Embryonic facial prominence (tissue), 1 donor: ENCODE measurements around the gene ATRAID.

Source experiments
- DNase-seq: peaks from one replicate; pipeline ENCODE4 v3.0.0-alpha.2; 2016; ENCODE audit errors: extremely low spot score

The ATRAID gene

DNA sequence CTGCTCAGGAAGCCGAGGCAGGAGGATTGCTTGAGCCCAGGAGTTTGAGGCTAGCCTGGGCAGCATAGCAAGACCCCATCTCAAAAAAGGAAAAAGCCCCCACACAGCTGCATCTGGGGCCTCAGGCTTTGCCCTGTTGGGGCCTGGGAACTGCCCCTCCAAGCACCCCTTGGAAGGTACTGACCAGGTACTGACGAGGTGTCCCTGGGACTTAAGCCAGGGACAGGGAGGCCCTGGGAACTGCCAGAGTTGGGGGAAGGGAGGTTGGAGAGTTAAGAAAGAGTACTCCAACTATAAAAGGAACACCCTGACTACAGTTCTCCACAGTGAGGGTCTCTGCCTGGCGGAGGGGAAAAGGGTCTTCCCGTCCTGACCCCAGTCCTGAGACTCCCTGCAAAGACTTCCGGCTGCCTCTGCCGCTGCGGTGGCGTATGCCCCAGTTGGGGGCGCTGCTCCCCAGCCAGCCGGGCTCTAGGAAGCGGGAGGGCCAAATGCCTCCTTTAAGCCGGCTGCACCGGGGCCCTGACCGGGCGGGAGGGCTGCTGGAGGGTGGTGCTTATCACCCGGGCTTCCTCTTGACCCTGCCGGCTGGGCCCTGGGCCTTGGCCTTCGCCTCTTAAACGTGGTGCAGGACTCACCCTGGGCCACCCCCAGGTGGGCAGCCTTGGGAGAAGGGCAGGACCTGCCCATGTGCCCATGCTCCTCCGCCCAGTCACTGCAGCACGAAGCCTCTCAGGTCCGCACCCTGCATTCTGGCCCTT lies 38.2 kb downstream of the ATRAID start:
- no peak for DNase-seq

DNA sequence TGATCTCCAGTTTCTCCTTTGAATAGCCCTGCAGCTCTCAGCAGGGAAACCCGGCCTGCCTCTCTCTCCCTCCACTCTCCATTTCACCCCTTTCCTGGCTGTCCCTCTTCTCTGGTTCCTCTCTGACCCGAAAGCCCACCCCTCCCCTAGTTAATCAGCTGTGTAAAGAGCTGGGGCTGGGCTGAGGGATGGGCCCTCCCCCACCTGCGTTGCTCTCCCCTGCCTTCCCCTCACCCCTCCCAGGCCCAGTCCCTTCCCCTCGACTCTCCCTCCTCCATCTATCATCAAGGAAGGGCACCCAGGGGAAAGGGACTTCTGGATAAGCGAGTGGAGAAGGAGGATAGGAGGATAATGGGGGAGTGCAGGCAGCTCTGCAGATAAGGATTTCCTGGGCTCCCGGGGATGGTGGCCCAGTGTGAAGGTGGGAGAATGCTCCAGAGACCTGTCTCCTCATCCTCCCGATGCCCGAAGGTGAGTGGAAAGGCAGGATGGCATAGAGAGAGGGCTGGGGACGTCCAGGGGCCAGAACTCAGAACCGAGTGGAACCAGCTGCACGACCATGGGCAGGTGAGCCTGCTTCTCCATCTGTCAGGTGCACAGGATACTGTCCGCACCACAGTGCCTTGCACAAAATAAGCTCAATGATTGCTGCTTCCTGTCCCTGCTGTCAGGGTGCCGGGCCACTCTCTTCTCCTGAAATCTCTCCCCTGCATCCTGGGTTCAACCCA lies 39.0 kb downstream of the ATRAID start:
- no peak for DNase-seq

DNA sequence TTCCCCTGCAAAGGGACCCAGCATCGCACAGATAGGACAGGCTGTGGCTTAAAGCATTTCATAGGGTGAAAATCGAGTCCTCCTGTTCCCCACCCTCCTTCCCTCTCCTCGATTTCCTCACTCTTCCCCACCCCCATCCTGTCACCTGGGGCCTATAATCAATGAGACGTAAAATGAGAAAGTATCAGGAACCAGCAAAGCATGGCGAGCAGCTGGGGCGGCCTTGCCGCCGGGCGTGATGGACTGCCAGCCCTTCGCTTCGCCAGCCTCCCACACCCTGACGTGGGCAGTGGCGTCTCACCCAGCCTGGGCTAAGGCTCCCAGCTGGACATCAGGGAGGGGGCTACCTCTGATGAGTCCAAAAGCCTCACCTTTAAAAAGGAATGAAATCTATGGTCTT lies 39.9 kb downstream of the ATRAID start:
- DNase-seq: no peak

DNA sequence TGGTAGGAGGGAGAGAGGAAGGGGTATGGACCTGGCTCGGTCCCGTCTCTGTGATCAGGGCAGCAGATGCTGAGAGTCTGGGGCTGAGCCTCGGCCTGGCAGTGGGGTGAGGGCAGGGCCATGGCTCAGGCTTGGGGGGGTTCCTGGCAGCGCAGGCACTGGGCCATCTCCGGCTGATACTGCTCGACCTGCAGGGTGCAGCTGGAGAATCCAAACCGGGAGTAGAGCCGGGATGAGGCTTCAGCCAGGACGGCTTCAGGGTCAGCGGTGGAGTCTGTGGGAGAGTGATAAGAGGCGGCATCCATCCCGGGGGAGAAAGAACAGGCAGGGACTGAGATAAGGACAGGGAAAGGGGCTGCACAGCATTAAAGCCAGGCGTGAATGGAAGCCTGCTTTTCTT lies 43.3 kb downstream of the ATRAID start:
- no peak for DNase-seq

DNA sequence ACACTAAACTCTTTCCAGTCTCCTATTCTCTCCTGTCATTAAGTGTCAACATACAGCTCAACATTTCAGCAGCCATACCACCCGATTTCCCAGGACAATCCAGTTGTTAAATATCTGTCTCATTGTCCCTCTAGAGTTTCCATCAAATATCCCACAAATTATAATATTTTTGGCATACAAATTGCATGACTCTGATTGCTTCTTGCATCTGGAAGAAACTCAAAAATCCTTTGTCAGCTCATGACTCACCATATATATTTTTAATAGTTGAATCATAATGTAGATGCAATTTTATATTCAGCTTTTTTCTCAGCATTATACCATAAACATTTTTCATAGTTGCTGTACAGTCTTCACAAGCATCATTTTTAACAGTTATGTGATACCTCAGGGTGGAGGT lies 43.8 kb downstream of the ATRAID start:
- no peak for DNase-seq

DNA sequence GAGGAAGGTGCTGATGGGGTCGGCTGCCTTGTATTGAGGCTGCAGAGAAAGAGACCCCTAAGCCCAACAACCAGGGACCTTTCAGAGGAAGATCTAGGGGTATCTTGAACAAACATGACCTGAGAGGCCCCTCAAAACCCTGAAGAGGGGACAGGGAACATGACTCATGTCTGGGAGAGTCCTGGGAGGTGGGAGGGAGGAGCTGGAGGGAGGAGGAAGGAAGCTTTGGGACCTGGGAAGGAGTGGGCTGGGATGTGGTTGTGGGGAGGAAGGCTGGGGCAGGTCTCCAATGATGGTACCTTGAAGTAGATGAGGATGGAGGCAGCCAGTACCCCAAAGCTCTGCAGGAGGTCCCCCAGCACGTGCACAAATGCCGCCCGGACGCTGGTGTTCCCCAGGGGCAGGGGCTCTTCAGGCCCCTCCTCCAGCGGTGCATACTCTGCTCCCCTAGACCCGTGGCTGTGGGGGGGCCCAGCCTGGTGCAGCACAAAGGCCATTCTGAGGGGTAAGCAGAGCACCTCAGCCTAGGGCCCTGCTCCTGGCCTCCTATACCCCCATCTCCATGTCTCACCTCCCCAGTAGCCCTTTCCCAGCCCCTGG lies 45.1 kb downstream of the ATRAID start:
- DNase-seq: no peak

DNA sequence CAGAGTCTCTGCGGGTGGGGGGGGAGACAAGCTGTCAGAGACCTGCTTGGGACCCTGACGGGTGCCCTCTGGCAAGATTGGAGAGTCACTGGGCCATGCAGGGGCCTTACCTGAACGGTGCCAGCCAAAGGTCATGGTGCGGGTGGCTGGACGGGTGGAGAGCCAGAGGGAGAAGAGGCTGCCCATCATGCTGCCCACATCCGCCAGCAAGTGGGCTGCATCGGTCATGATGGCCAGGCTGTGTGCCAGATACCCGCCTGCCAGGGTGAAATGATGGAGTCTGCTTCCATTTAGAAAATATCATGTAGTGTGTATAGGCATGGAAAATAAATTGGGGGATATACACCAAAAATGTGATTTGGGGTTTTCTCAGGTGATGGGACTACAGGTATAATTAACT lies 46.2 kb downstream of the ATRAID start:
- DNase-seq: no peak

DNA sequence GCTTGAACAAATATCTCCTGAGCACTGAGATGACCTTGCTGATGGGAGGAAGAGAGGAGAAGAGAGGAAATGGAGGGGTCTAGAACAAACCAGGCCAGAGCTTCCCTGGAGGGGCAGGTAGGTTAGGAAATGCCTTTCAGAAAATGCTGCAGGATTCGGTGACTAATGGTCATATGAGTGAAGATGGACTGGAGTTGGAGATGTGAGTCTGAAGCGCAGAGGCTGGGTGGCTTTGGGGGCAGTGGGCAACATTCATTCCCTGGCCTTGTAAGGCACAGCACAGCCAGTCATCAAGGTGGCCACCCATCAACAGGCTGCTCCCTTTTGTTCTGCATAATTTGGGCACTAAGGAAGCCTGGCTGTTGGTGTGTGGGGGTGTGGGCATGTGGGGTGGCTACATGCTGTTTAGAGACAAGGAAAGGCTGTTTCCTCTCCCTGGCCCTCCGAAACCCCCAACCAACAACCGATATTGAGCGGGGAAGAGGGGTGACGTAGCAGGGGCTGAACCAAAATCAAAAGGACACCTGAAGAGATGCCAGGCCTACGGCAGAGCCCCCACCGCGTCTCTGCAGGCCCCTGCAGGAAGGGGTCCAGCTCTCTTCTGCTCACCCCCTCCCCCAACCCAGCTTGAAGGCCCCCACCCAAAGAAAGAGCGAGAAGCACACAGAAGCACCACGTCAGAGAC lies 49.5 kb downstream of the ATRAID start:
- DNase-seq: no peak

DNA sequence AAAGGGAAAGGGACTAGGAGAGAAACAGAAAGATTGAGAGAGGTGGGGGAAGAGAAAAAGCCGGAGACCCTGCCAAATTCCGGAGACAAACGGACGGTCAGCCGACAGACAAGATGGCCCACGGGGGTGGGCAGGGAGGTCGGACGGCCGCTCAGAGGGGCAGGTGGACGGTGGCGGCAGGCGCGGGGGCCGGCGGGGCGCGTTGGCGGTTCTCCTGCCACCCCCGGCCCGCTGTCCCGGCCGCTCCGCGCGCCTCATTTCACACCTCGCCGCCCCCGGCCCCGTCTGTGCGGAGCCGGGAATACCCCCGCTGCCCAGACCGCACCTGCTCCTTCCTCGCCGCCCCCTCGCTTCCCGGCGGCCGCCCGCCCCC lies 50.1 kb downstream of the ATRAID start:
- no peak for DNase-seq

DNA sequence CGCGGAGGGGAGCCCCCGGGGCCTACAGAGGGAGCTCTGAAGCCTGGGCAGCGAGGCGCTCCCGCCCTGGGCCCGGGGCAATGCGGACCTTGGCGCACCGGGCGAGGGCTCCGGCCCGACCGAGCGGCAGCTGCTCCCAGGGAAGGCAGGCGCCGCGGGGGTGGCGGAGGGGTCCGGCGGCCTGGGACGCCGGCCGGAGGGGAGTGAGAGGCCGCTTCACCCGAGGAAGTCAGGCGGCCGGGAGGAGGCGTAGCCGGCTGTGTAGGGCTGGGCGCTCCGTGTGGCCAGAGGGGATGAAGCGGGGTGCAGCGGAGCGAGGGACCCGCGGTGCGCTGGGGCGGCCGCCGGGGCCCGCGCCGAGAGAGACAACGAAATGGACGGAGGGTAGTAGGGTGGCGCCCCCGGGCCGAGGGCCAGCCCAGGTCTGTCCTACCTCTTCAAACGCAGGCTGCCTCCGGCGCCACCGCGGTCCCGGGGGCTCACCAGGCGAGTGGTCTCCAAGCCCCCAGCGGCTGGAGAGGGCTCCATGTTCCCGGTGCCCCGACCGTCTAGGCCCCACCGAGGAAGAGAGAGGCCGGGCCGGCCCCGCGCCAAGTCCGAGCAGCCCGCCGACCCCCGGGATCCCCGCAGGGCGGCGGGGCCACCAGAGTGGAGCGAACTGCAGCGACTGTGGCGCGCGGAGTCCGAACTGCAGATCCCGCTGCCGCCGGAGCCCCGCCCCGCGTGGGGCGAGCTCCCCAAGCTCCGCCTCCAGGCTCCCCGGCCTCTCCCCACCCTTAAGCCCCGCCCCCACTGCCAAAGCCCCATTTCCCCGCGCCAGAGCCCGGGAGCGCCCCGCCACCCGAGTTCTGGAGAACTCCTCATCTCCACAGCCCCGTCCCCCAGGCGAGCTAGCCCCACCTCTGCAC lies 50.8 kb downstream of the ATRAID start, which contains the start of gene SLC30A3:
Gene SLC30A3, minus strand, starts transcription at position 669 of the 908 bp plus-strand sequence. Its CDS starts 141 bp downstream, at position 528.
- DNase-seq: peak; percentile 21

DNA sequence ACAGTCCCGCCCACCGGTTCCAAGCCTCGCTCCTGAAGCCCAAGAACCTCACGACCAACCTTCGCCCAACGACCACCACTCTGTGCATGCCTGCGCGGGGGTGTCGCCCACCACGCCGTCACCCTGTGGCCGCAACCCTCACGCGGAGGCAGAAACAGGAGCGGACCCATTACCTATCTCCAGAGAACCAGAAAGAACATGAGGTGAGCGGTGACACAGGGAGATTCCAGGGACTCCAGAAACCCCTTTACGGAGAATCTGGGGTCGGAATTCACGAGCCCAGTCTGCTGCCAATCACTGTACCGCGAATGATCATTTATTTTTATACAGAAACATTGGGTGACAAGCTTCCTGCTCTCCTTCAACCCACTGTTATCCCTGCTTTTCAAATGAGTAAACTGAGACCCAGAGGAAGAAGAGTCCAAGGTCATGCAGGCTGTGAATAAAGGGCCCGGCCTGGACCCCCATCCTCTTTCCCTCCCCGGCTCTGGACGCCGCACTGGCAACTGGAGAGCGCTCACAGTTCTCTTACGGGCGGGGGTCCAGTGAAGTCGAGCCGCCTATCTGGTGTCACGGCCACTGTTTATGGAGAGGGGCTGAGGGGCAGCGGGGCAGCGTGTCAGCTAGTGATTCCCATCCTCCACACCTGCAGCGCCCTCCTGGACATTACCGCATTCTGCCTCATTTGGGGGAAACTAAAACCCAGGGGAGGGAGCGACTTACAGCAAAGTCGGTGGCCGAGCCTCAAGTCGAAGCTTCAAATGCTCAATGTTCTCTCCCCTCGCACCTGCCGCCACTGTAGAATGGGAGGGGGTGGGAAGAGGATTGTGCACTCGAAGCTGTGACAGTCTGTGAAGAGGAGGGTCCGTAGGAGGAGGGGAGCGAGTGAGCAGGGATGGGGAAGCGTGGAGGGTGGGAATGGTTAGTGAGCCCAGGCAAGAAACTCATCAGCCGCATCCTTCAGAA lies 51.7 kb downstream of the ATRAID start:
- no peak for DNase-seq

DNA sequence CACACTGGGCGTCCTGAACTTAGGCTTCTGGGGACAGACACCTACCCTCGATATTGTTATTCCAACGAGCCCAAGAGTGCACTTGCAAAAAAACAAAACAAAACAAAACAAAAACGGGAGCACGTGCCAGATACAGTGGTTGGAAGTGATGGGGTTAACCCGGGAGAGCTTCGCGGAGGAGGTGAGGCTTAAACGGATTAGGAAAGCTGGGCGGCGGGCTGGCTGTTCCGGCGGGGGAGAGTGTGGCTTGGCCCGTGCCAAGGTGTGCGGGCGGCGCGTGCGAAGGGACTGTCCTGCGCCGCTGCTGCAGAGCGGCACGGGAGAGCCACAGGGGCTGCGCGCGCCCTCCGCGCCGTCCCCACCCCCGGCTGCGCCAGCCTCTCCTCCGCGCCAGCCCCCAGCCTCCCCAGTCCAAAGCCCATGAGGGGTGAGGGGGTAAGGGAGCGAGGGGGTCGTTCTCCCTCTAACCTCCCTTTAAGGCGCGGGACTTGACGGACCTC lies 52.5 kb downstream of the ATRAID start:
- no peak for DNase-seq

DNA sequence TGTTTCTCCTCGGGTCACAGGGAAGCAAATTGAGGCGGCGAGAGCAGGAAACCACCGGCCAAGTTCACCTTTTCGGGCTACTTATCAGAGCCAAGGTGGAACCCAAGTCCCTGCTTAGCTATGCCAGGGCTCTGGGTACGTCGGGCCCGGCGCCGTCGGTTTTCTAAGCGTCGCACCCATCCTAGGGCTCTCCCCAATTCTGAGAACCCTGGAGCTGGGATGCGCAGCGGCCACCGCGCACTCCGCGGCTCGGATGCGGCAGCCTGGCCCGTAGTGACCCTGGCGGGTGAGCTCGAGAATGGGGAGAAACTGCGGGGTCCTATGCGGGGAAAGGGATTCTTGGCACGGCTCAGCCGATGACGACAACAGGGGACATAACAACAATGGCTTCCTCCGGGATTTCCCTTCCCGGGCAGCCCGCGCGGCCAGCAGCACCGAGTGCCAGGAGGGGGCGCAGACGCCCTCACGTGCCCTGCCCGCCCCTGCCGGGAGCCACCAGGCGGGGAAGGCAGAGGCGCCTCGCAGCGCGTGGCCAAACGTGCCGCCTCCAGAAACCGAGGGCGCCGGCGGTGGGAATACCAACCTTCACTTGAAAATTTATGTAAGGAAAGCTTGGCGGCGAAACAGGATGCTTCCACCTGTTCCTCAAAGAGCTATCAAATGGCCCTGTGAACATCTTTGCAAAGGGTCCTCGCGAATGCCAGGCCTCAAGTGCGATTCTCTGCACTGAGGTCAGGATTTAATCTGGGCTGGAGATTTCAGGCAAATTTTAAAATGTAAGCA lies 53.1 kb downstream of the ATRAID start:
- DNase-seq: no peak

DNA sequence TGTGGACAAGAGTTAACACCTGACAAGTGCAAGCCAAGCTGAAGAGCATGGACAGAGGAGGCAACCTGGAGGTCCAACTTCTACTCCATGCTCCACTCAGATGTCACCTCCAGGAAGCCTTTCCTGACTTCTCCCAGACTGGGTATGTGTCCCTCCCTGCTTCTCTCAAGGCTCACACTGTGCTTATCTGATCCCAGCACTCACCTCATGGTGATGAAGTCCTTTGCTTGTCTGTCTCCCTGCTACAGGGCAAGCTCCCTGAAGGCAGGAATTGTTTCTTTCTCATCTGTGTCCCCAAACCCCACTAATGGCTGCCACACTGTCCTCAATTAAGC lies 53.7 kb downstream of the ATRAID start:
- no peak for DNase-seq
